Vagina (tissue), 2 donors: ENCODE data around the gene GAL3ST1.

ENCODE experiments used
- CTCF ChIP-seq, 3 experiments: fragments of 450-650 bp in 2 of 3; fragments of 200-600 bp in 1 of 3; sonication (generic) in 1 of 3; IDR thresholded peaks; one replicate each; pipeline ENCODE4 v1.5.1; 2017 to 2019; ENCODE audit warnings: antibody characterized with exemption in 3 of 3, mild to moderate bottlenecking in 2 of 3, moderate library complexity in 2 of 3
- POLR2A ChIP-seq, 2 donors: fragments of 450-650 bp; IDR thresholded peaks; one replicate each; pipeline ENCODE4 v1.6.1; 2017; ENCODE audit warnings: antibody characterized with exemption in 2 of 2, mild to moderate bottlenecking in 2 of 2, moderate library complexity in 2 of 2
- POLR2AphosphoS5 ChIP-seq, 2 donors: sonication (generic); formaldehyde crosslinking; IDR thresholded peaks; one replicate each; pipeline ENCODE4 v1.9.0; 2017; ENCODE audit warnings: antibody characterized with exemption in 2 of 2, mild to moderate bottlenecking in 2 of 2, low read depth in 1 of 2; ENCODE audit not compliant: insufficient read depth in 1 of 2

DNA sequence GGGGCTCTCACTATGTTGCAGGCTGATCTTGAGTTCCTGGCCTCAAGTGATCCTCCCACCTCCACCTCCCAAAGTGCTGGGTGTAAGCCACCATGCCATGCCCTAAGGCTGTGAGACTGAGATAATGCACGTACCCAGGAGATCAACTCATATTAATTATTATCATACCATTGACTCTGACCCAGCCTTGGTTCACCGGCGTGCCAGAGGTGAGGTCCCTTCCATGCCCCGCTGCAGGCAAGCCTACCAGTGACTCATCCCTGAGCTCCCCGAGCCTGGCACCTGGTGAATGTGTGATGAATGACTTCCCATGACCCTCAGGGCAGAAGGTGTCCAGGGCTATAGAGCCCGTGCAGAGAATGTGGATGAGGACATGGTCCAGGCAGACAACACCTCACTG lies 12.1 kb downstream of the GAL3ST1 start:
- TF ChIP-seq POLR2A (IDR thresholded peaks at IDR 0.05) (no peak), CTCF (IDR thresholded peaks at IDR 0.05) (no peak), POLR2AphosphoS5 (IDR thresholded peaks at IDR 0.05; ENCODE audit: insufficient read depth in 1 of 2, low read depth in 1 of 2) (no peak)
